ENCODE data around the gene EFCAB14.

EFCAB14 gene

GRCh38 chr1:46639547-46639946, 79.4 kb downstream of the EFCAB14 start:
- no peak for DNase-seq
- in situ Hi-C loops (cut with MboI; ENCODE audit: low pct_unique_long_range_greater_than_20kb, low sequenced_read_pairs), result no loop called here

DNA sequence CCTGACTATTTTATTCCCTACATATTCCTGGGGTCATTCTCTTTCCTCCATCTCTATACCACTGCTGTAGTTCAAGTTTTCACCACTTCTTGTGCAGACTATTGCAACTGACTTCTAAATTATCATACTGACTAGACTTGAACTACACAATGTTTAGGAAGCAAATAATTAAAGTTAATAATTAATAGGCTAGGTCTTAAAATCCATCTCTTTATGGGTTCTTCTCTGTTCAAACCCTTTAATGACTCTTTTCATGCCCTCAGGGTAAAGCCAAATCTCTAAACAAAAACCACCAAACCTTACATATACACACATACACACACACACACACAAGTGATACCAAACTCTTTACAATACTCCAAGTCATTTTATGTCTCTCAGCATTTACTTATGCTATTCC, 80.0 kb downstream of the EFCAB14 start:
- DNase-seq, result no peak
- in situ Hi-C loops (cut with MboI; ENCODE audit: low pct_unique_long_range_greater_than_20kb, low sequenced_read_pairs), result no loop called here

DNA sequence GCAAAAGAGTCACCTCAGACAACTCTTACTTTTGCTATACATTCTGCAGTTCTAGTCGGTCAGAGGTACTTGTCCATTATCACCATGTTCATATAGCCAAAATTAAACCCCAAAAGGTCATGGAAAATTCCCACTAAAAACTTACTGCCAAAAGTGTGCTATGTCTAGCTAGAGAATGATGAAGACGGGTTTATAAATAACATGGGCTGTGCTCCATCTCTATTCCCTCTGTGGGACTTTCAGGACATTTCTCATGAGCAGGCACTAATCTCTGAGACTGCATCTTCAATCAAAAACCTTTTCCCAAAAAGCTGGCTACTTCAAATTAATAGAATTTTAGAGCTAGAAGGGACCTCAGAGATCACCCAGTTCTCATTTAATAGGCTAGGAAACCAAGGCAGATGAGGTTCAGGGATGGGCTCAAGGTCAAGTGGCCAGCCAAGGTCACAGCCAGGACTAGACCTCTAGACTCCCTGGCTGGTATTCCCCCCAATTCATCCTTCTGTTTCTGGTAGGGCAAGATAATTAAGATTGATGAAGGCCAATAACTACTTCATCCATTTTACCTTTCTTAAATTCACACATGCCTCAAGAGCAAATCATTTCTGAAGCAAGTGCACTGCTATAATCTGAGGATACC, 81.3 kb downstream of the EFCAB14 start:
- no peak for DNase-seq
- in situ Hi-C loops (cut with MboI; ENCODE audit: low pct_unique_long_range_greater_than_20kb, low sequenced_read_pairs), result no loop called here

GRCh38 chr1:46635205-46635604, 83.7 kb downstream of the EFCAB14 start:
- DNase-seq, result no peak
- in situ Hi-C loops (cut with MboI; ENCODE audit: low pct_unique_long_range_greater_than_20kb, low sequenced_read_pairs), result no loop called here

GRCh38 chr1:46630719-46631118, 88.2 kb downstream of the EFCAB14 start:
- no peak for DNase-seq
- in situ Hi-C loops (cut with MboI; ENCODE audit: low pct_unique_long_range_greater_than_20kb, low sequenced_read_pairs), result no loop called here
